Nephron progenitor cell (in vitro differentiated cells): Measurements from ENCODE around the gene TRIM32.
"Not testable (repeated sequence)": the region's sequence is repeated elsewhere in the genome, so short reads cannot be mapped to it uniquely, and the experiment has no call there.

Experiments
- DNase-seq: peaks from one replicate; pipeline ENCODE4 v3.0.0; 2021
- H3K27ac Mint-ChIP-seq: 2 replicates; pipeline ENCODE4 v1.8.0; 2021; ENCODE audit warnings: mild to moderate bottlenecking, moderate library complexity, mixed read lengths
- H3K27me3 Mint-ChIP-seq: 2 replicates; pipeline ENCODE4 v1.8.0; 2021; ENCODE audit warnings: mild to moderate bottlenecking, low read depth, mixed read lengths; ENCODE audit not compliant: poor library complexity
- H3K36me3 Mint-ChIP-seq: 2 replicates; pipeline ENCODE4 v1.8.0; 2021; ENCODE audit warnings: low read depth, mixed read lengths
- H3K4me1 Mint-ChIP-seq: 2 replicates; pipeline ENCODE4 v1.8.0; 2021; ENCODE audit warnings: mixed read lengths
- H3K4me3 Mint-ChIP-seq: 2 replicates; pipeline ENCODE4 v1.8.0; 2021; ENCODE audit warnings: mild to moderate bottlenecking, moderate library complexity, mixed read lengths
- H3K9me3 Mint-ChIP-seq: 2 replicates; pipeline ENCODE4 v1.8.0; 2021; ENCODE audit warnings: mild to moderate bottlenecking, moderate library complexity, mixed read lengths
- TF ChIP-seq, protein P1 (sequence below): fragments of 200-600 bp; sonication (generic); IDR thresholded peaks from 2 replicates; pipeline ENCODE4 v1.5.0; 2021; ENCODE audit warnings: antibody characterized with exemption

The TRIM32 gene

GRCh38 chr9:116685166-116685565 lies 1.9 kb upstream of the TRIM32 start:
- peaks cover 19% of the 10 kb centered on the region for H3K36me3 Mint-ChIP-seq
- peaks cover 32% of the 10 kb centered on the region for H3K4me1 Mint-ChIP-seq
- peaks cover 6% of the 10 kb centered on the region for H3K27me3 Mint-ChIP-seq

GRCh38 chr9:116686135-116686534 lies 970 bp upstream of the TRIM32 start:
- Mint-ChIP-seq H3K27ac (no peak overlapping the region), H3K27me3 (peaks cover 6% of the 10 kb centered on the region), H3K4me1 (peaks cover 32% of the 10 kb centered on the region), H3K4me3 (peak overlapping the region; percentile 91), H3K9me3 (peaks cover 26% of the 10 kb centered on the region), H3K36me3 (peaks cover 19% of the 10 kb centered on the region)
- TF ChIP-seq, protein P1, sequence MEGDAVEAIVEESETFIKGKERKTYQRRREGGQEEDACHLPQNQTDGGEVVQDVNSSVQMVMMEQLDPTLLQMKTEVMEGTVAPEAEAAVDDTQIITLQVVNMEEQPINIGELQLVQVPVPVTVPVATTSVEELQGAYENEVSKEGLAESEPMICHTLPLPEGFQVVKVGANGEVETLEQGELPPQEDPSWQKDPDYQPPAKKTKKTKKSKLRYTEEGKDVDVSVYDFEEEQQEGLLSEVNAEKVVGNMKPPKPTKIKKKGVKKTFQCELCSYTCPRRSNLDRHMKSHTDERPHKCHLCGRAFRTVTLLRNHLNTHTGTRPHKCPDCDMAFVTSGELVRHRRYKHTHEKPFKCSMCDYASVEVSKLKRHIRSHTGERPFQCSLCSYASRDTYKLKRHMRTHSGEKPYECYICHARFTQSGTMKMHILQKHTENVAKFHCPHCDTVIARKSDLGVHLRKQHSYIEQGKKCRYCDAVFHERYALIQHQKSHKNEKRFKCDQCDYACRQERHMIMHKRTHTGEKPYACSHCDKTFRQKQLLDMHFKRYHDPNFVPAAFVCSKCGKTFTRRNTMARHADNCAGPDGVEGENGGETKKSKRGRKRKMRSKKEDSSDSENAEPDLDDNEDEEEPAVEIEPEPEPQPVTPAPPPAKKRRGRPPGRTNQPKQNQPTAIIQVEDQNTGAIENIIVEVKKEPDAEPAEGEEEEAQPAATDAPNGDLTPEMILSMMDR: no peak
- no peak for DNase-seq

More at GRCh38 chr9:116685166-116685565, 1.9 kb upstream of the TRIM32 start:
- H3K4me3 Mint-ChIP-seq: no peak overlapping the region
- peaks cover 30% of the 10 kb centered on the region for H3K9me3 Mint-ChIP-seq
- no peak overlapping the region for H3K27ac Mint-ChIP-seq
- TF ChIP-seq, protein P1: no peak
- DNase-seq: no peak

DNA sequence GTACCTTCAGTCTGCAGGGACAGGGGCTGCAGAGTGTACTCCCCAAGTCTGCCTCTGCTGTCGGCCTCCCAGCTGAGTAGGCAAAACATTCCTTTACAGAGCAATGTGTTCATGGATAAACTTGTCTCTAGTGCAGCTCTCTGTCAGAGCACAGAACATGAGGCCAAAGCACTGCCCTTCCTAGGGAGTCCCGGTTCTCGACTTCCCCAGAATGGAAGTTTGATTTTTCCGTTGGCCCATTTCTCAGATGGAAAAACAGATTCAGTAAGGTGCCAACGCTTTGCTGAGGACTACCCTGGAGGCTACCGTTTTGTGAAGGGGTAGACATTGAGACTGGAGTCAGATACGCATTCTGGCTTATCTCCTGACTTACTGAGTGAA lies 422 bp upstream of the TRIM32 start:
- H3K36me3 Mint-ChIP-seq: peaks cover 19% of the 10 kb centered on the region
- peaks cover 26% of the 10 kb centered on the region for H3K9me3 Mint-ChIP-seq
- no peak for DNase-seq
- peaks cover 6% of the 10 kb centered on the region for H3K27me3 Mint-ChIP-seq
- H3K27ac Mint-ChIP-seq: no peak overlapping the region
- peaks cover 32% of the 10 kb centered on the region for H3K4me1 Mint-ChIP-seq
- peak overlapping the region; percentile 91 for H3K4me3 Mint-ChIP-seq
- TF ChIP-seq, protein P1: no peak

GRCh38 chr9:116687754-116688135 lies 640 bp downstream of the TRIM32 start:
- peaks cover 21% of the 10 kb centered on the region for H3K9me3 Mint-ChIP-seq
- H3K27ac Mint-ChIP-seq: no peak overlapping the region
- DNase-seq: peak; percentile 3
- H3K36me3 Mint-ChIP-seq: peaks cover 19% of the 10 kb centered on the region
- H3K4me1 Mint-ChIP-seq: peaks cover 32% of the 10 kb centered on the region
- peak overlapping the region; percentile 91 for H3K4me3 Mint-ChIP-seq
- TF ChIP-seq, protein P1: no peak
- H3K27me3 Mint-ChIP-seq: peaks cover 6% of the 10 kb centered on the region

- TF ChIP-seq, protein P1: no peak
- Mint-ChIP-seq H3K36me3 (peaks cover 22% of the 10 kb centered on the region), H3K27ac (no peak overlapping the region), H3K4me3 (peak overlapping the region; percentile 91), H3K9me3 (peaks cover 11% of the 10 kb centered on the region), H3K27me3 (peaks cover 6% of the 10 kb centered on the region), H3K4me1 (peaks cover 32% of the 10 kb centered on the region)
- no peak for DNase-seq
These were observed 1.8 kb downstream of the TRIM32 start for GRCh38 chr9:116688806-116689485.

- TF ChIP-seq, protein P1: no peak
- no peak for DNase-seq
- peaks cover 32% of the 10 kb centered on the region for H3K4me1 Mint-ChIP-seq
- H3K4me3 Mint-ChIP-seq: no peak overlapping the region
- H3K27me3 Mint-ChIP-seq: peaks cover 6% of the 10 kb centered on the region
- H3K9me3 Mint-ChIP-seq: peaks cover 7% of the 10 kb centered on the region
- H3K27ac Mint-ChIP-seq: no peak overlapping the region
- H3K36me3 Mint-ChIP-seq: peaks cover 19% of the 10 kb centered on the region
These were observed 2.5 kb downstream of the TRIM32 start for GRCh38 chr9:116689486-116690032.

DNA sequence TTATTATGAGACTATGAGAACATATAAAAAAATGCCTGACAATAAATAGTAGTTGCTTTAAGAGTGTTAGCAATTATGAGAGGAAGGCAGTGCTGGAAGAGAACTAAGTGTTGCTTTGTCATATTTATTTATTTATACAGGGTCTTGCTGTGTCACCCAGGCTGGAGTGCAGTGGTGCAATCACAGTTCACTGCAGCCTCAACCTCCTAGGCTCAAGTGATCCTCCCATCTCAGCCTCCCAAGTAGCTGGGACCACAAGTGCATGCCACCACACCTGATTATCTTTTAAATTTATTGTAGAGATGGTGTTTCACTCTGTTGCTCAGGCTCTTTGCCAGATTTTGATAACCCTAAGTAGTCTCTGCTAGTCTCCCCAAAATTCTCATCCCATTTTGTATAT lies 3.7 kb downstream of the TRIM32 start:
- H3K9me3 Mint-ChIP-seq, H3K27me3 Mint-ChIP-seq, DNase-seq, H3K4me3 Mint-ChIP-seq, H3K27ac Mint-ChIP-seq: not testable (repeated sequence)
- H3K36me3 Mint-ChIP-seq: peaks cover 11% of the 10 kb centered on the region
- peaks cover 32% of the 10 kb centered on the region for H3K4me1 Mint-ChIP-seq
